ENCODE measurements around the gene DZIP1L. TPM values are rescaled to one million over a fixed set of nuclear protein-coding genes. Genes with fewer than 3 reads are reported as not detected.

DZIP1L gene
- total RNA-seq, 1 experiment from 2014 or later: 6.2 TPM

- no peak overlapping the region for H3K27ac Mint-ChIP-seq (ENCODE audit: low read depth, unreplicated experiment)
- H3K4me1 Mint-ChIP-seq (ENCODE audit: insufficient read depth, unreplicated experiment): no peaks in the 10 kb centered on the region
- no peak overlapping the region for H3K4me3 Mint-ChIP-seq (ENCODE audit: unreplicated experiment)
- ChIA-PET CTCF (interaction anchor here (0.5 to 4.9 kb wide), 5 partner anchors 9 to 956 kb away, joined by 3 to 32 read pairs (median 3); no protein-coding TSS in a partner anchor), POLR2A (no interaction called here)
- no TSS peak for BruUV-seq (replicated peaks)
- DNase-seq (ENCODE audit: unreplicated experiment): no peak
- TF ChIP-seq, protein P1, sequence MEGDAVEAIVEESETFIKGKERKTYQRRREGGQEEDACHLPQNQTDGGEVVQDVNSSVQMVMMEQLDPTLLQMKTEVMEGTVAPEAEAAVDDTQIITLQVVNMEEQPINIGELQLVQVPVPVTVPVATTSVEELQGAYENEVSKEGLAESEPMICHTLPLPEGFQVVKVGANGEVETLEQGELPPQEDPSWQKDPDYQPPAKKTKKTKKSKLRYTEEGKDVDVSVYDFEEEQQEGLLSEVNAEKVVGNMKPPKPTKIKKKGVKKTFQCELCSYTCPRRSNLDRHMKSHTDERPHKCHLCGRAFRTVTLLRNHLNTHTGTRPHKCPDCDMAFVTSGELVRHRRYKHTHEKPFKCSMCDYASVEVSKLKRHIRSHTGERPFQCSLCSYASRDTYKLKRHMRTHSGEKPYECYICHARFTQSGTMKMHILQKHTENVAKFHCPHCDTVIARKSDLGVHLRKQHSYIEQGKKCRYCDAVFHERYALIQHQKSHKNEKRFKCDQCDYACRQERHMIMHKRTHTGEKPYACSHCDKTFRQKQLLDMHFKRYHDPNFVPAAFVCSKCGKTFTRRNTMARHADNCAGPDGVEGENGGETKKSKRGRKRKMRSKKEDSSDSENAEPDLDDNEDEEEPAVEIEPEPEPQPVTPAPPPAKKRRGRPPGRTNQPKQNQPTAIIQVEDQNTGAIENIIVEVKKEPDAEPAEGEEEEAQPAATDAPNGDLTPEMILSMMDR (IDR thresholded peaks at IDR 0.05; ENCODE audit: unreplicated experiment): no peak
- no peaks in the 10 kb centered on the region for H3K27me3 Mint-ChIP-seq (ENCODE audit: insufficient read depth, unreplicated experiment)
- intact Hi-C loops (cut with micrococcal nuclease): no loop called here
- H3K36me3 Mint-ChIP-seq (ENCODE audit: insufficient read depth, unreplicated experiment): peaks cover 39% of the 10 kb centered on the region
- H3K9me3 Mint-ChIP-seq (ENCODE audit: unreplicated experiment): no peaks in the 10 kb centered on the region
Observed at GRCh38 chr3:138062037-138062436, 53.4 kb downstream of the DZIP1L start.

DNA sequence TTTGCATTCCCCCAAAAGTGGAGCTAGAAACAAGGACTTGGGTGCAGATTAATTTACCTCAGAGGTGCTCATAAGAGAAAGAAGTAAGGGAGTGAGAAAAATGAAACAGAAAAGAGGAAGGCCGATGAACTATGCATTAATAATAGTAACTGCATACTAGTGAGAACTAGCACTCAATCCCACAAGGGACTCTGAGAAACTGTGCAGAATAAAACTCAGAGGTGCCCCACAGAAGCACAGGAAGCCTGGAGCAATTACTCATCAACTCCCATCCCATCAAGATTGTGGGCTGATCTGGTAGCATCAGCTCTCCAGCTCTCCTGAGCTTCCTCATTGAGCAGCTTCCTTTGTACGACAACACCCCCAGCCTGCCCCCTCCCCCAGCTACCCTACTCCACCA, 54.6 kb downstream of the DZIP1L start:
- Mint-ChIP-seq H3K27me3 (ENCODE audit: insufficient read depth, unreplicated experiment) (no peaks in the 10 kb centered on the region), H3K36me3 (ENCODE audit: insufficient read depth, unreplicated experiment) (peaks cover 31% of the 10 kb centered on the region), H3K9me3 (ENCODE audit: unreplicated experiment) (no peaks in the 10 kb centered on the region), H3K4me3 (ENCODE audit: unreplicated experiment) (no peak overlapping the region), H3K27ac (ENCODE audit: low read depth, unreplicated experiment) (no peak overlapping the region), H3K4me1 (ENCODE audit: insufficient read depth, unreplicated experiment) (no peaks in the 10 kb centered on the region)
- TF ChIP-seq, protein P1 (IDR thresholded peaks at IDR 0.05; ENCODE audit: unreplicated experiment): no peak
- CTCF ChIA-PET: interaction anchor here (0.6 to 4.9 kb wide), 8 partner anchors 8 to 955 kb away, joined by 3 to 32 read pairs (median 6); no protein-coding TSS in a partner anchor
- intact Hi-C loops (cut with micrococcal nuclease): no loop called here
- POLR2A ChIA-PET: no interaction called here
- BruUV-seq (replicated peaks): no TSS peak
- DNase-seq (ENCODE audit: unreplicated experiment): no peak

GRCh38 chr3:138059261-138059660, 56.1 kb downstream of the DZIP1L start:
- ChIA-PET POLR2A (interaction anchor here (1.3 kb wide), 1 partner anchor 38 kb away, joined by 3 read pairs; no protein-coding TSS in a partner anchor), CTCF (interaction anchor here (3.1 to 3.3 kb wide), 2 partner anchors 10 to 60 kb away, joined by 12 to 30 read pairs; no protein-coding TSS in a partner anchor)
- DNase-seq (ENCODE audit: unreplicated experiment): no peak
- no peaks in the 10 kb centered on the region for H3K27me3 Mint-ChIP-seq (ENCODE audit: insufficient read depth, unreplicated experiment)
- no TSS peak for BruUV-seq (replicated peaks)
- intact Hi-C loops (cut with micrococcal nuclease): no loop called here
- TF ChIP-seq, protein P1 (IDR thresholded peaks at IDR 0.05; ENCODE audit: unreplicated experiment): no peak
- H3K27ac Mint-ChIP-seq (ENCODE audit: low read depth, unreplicated experiment): no peak overlapping the region
- no peak overlapping the region for H3K4me3 Mint-ChIP-seq (ENCODE audit: unreplicated experiment)
- H3K4me1 Mint-ChIP-seq (ENCODE audit: insufficient read depth, unreplicated experiment): no peaks in the 10 kb centered on the region
- no peaks in the 10 kb centered on the region for H3K9me3 Mint-ChIP-seq (ENCODE audit: unreplicated experiment)
- peaks cover 21% of the 10 kb centered on the region for H3K36me3 Mint-ChIP-seq (ENCODE audit: insufficient read depth, unreplicated experiment)

DNA sequence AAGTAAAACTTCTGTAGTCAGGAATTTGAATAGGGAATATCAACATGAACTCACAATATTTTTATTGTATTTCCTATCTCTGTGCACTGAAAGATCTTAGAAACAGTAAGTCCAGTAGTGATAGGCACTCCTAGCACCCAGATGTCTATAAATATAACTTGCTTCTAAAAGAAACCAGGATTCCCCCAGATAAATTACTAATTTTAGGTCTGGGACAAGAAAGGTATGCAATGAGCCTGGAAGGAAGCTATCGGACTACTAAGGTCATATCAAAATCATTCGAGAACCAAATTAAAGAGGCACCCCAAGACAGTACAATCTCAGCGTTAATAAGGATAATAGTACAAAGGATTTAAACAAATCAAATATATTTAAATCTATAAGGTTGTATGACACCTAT, 58.0 kb downstream of the DZIP1L start:
- intact Hi-C loops (cut with micrococcal nuclease): no loop called here
- no peak for DNase-seq (ENCODE audit: unreplicated experiment)
- Mint-ChIP-seq H3K4me1 (ENCODE audit: insufficient read depth, unreplicated experiment) (no peaks in the 10 kb centered on the region), H3K4me3 (ENCODE audit: unreplicated experiment) (no peak overlapping the region), H3K27me3 (ENCODE audit: insufficient read depth, unreplicated experiment) (no peaks in the 10 kb centered on the region), H3K27ac (ENCODE audit: low read depth, unreplicated experiment) (no peak overlapping the region), H3K9me3 (ENCODE audit: unreplicated experiment) (no peaks in the 10 kb centered on the region), H3K36me3 (ENCODE audit: insufficient read depth, unreplicated experiment) (peaks cover 11% of the 10 kb centered on the region)
- BruUV-seq (replicated peaks): no TSS peak
- ChIA-PET CTCF (interaction anchor here (1.0 to 1.1 kb wide), 4 partner anchors 10 to 24 kb away, joined by 3 to 5 read pairs (median 3); no protein-coding TSS in a partner anchor), POLR2A (no interaction called here)
- TF ChIP-seq, protein P1 (IDR thresholded peaks at IDR 0.05; ENCODE audit: unreplicated experiment): no peak

Measured in MCF 10A (cell line).